ENCODE results near the gene ABCA12. TPM values are rescaled to one million over a fixed set of nuclear protein-coding genes. Genes with fewer than 3 reads are reported as not detected.

The ABCA12 gene
- total and polyA plus RNA-seq, 2 of the 13 experiments (the other 11 are each of a cell fraction or from before 2014, with no cell fraction given) = 0.02 to 0.07 TPM

DNA sequence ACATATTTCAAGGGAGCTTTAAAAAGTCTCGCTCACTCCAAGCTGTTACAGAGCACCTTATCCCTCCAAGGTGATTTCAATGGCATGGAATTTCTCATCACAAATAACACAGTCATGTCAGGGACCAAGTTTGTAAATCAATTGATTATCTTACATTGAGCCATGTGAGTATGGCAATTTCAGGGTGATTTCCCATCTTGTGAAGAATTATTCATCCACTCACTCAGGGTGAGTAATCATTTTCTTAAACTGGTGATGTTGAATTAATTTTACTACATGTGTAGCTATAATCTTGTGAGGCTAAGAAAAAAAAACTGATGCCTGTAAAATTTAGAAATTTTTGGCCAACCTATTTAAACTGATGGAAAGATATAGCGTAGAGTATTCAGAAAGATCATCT is 3.3 kb upstream of the ABCA12 start:
- Histone ChIP-seq H3K36me3 (replicated peaks in 1 of 2; ENCODE audit: control insufficient read depth in 1 of 2, insufficient read depth in 2 of 2, low read length in 2 of 2) (no peaks in the 10 kb centered on the region), H3K4me1 (ENCODE audit: insufficient read depth, low read length) (no peaks in the 10 kb centered on the region), H3K79me2 (ENCODE audit: insufficient read depth, low read length) (no peaks in the 10 kb centered on the region), H3K27ac (ENCODE audit: extremely low read length, insufficient read depth, low read length) (no peak overlapping the region), H3K4me3 (replicated peaks in 1 of 3; ENCODE audit: insufficient read depth in 1 of 3, low read depth in 2 of 3, low read length in 3 of 3) (no peak overlapping the region), H2AFZ (ENCODE audit: low read length) (no peak overlapping the region), H3K27me3 (ENCODE audit: control insufficient read depth in 1 of 2, insufficient read depth in 2 of 2, low read length in 2 of 2) (0 out of 5 replicates have a peak, but pooled peaks cover 0 to 6% of the 10 kb centered on the region in 2 experiments), H3K9ac (ENCODE audit: insufficient read depth, low read depth, low read length) (no peak overlapping the region), H4K20me1 (ENCODE audit: insufficient read depth, low read length) (no peaks in the 10 kb centered on the region), H3K4me2 (ENCODE audit: low read depth, low read length) (no peak overlapping the region), H3K9me3 (ENCODE audit: low read length) (no peaks in the 10 kb centered on the region)
- FAIRE-seq (no peak), DNase-seq (ENCODE audit: low spot score) (no peak), ATAC-seq (no peak)
- ChIA-PET POLR2A (no interaction called here), CTCF (ENCODE audit: low intra/inter-chr PET ratio, low total read pairs) (no interaction called here)
- in situ Hi-C loops (cut with HindIII; ENCODE audit: extremely low pct_ligation_motif_present, low pct_unique_long_range_greater_than_20kb) = no loop called here
- intact Hi-C loops (cut with micrococcal nuclease; ENCODE audit: unreplicated experiment) = no loop called here
- 6% methylated on average over 2 of the region's 2 CpGs for WGBS (ENCODE audit: low lambda C conversion rate)
- no TSS peak for BruUV-seq (replicated peaks)
- TF ChIP-seq ETS1 (CRISPR knock-in tag; IDR thresholded peaks at IDR 0.05) (no peak), ZBED4 (CRISPR knock-in tag; IDR thresholded peaks at IDR 0.05; ENCODE audit: borderline replicate concordance) (no peak), RBAK (CRISPR knock-in tag; IDR thresholded peaks at IDR 0.05) (no peak), FOXO4 (CRISPR knock-in tag; conservative IDR thresholded peaks at IDR 0.05) (no peak), ZNF180 (CRISPR knock-in tag; IDR thresholded peaks at IDR 0.05; ENCODE audit: borderline replicate concordance, low read depth) (no peak), MZF1 (CRISPR knock-in tag; IDR thresholded peaks at IDR 0.05; ENCODE audit: borderline replicate concordance) (no peak), SNAPC4 (CRISPR knock-in tag; IDR thresholded peaks at IDR 0.05) (no peak), ZNF724P (CRISPR knock-in tag; IDR thresholded peaks at IDR 0.05; ENCODE audit: borderline replicate concordance) (no peak), ESRRA (CRISPR knock-in tag; IDR thresholded peaks at IDR 0.05; ENCODE audit: low read depth) (no peak), ZNF556 (CRISPR knock-in tag; IDR thresholded peaks at IDR 0.05; ENCODE audit: borderline replicate concordance) (no peak), ZNF274 (CRISPR knock-in tag; IDR thresholded peaks at IDR 0.05) (no peak)
- TF ChIP-seq, protein P1, sequence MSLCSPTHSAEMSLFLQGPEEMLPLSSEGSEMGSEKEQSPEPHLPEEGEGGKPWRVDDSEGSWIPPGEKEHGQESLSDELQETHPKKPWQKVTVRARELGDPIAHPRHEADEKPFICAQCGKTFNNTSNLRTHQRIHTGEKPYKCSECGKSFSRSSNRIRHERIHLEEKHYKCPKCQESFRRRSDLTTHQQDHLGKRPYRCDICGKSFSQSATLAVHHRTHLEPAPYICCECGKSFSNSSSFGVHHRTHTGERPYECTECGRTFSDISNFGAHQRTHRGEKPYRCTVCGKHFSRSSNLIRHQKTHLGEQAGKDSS (CRISPR knock-in tag; IDR thresholded peaks at IDR 0.05; ENCODE audit: borderline replicate concordance, low read depth) = no peak

All from HepG2 (cell line).